Gastroesophageal sphincter (tissue), 3 donors: Measurements from ENCODE around the gene MAP4K4.

Source experiments
- POLR2A ChIP-seq, 2 donors: fragments of 450-650 bp; IDR thresholded peaks; one replicate each; pipeline ENCODE4 v1.6.1; 2017; ENCODE audit warnings: antibody characterized with exemption in 2 of 2, mild to moderate bottlenecking in 2 of 2, moderate library complexity in 1 of 2
- POLR2AphosphoS5 ChIP-seq: sonication (generic); formaldehyde crosslinking; IDR thresholded peaks from one replicate; pipeline ENCODE4 v1.6.1; 2017; ENCODE audit warnings: antibody characterized with exemption
- TF ChIP-seq, protein P1 (sequence below), 4 experiments: fragments of 200-600 bp in 2 of 4; fragments of 450-650 bp in 2 of 4; sonication (generic) in 1 of 4; IDR thresholded peaks; one replicate each; pipeline ENCODE4 v1.5.1; 2017 to 2019; ENCODE audit warnings: antibody characterized with exemption in 4 of 4, mild to moderate bottlenecking in 2 of 4, moderate library complexity in 2 of 4

GRCh38 chr2:101887328-101887727 is 189.8 kb downstream of the MAP4K4 start:
- TF ChIP-seq POLR2A (IDR thresholded peaks at IDR 0.05) (no peak), POLR2AphosphoS5 (no peak)
- TF ChIP-seq, protein P1, sequence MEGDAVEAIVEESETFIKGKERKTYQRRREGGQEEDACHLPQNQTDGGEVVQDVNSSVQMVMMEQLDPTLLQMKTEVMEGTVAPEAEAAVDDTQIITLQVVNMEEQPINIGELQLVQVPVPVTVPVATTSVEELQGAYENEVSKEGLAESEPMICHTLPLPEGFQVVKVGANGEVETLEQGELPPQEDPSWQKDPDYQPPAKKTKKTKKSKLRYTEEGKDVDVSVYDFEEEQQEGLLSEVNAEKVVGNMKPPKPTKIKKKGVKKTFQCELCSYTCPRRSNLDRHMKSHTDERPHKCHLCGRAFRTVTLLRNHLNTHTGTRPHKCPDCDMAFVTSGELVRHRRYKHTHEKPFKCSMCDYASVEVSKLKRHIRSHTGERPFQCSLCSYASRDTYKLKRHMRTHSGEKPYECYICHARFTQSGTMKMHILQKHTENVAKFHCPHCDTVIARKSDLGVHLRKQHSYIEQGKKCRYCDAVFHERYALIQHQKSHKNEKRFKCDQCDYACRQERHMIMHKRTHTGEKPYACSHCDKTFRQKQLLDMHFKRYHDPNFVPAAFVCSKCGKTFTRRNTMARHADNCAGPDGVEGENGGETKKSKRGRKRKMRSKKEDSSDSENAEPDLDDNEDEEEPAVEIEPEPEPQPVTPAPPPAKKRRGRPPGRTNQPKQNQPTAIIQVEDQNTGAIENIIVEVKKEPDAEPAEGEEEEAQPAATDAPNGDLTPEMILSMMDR (IDR thresholded peaks at IDR 0.05) = no peak
